HTERT RPE-1 (cell line): ENCODE measurements around the gene FGF22.
"Not testable (repeated sequence)": the region's sequence is repeated elsewhere in the genome, so short reads cannot be mapped to it uniquely, and the experiment has no call there.

Experiments
- in situ Hi-C: fragments of 300-500 bp; cut with MboI; formaldehyde crosslinking; loops from 4 replicates; pipeline ENCODE4 v1.14.3; 2020; ENCODE audit warnings: low sequenced_read_pairs

The FGF22 gene

GRCh38 chr19:607301-608154 is 32.2 kb upstream of the FGF22 start:
- in situ Hi-C loops, result no loop called here

GRCh38 chr19:608155-609003 is 31.3 kb upstream of the FGF22 start:
- in situ Hi-C loops, result no loop called here

GRCh38 chr19:609004-609346 is 30.7 kb upstream of the FGF22 start:
- in situ Hi-C loops, result no loop called here

- in situ Hi-C loops, result no loop called here
Measured at GRCh38 chr19:610071-610800, 29.4 kb upstream of the FGF22 start.

- in situ Hi-C loops, result no loop called here
Measured at GRCh38 chr19:610801-611480, 28.7 kb upstream of the FGF22 start.

- in situ Hi-C loops, result no loop called here
Measured at GRCh38 chr19:611481-611868, 28.2 kb upstream of the FGF22 start.

- in situ Hi-C loops, result no loop called here
Measured at GRCh38 chr19:612941-613340, 26.7 kb upstream of the FGF22 start.

- in situ Hi-C loops, result no loop called here
Measured at GRCh38 chr19:613732-614567, 25.7 kb upstream of the FGF22 start.

GRCh38 chr19:615619-616018 is 24.1 kb upstream of the FGF22 start:
- in situ Hi-C loops, result no loop called here

GRCh38 chr19:616062-616700 is 23.5 kb upstream of the FGF22 start:
- in situ Hi-C loops, result no loop called here

GRCh38 chr19:616747-617526 is 22.7 kb upstream of the FGF22 start:
- in situ Hi-C loops, result no loop called here

GRCh38 chr19:617551-618246 is 22.0 kb upstream of the FGF22 start:
- in situ Hi-C loops, result no loop called here

GRCh38 chr19:618247-618619 is 21.4 kb upstream of the FGF22 start:
- in situ Hi-C loops, result no loop called here

GRCh38 chr19:618674-619285 is 20.9 kb upstream of the FGF22 start:
- in situ Hi-C loops, result no loop called here

GRCh38 chr19:619286-620002 is 20.2 kb upstream of the FGF22 start:
- in situ Hi-C loops, result no loop called here

GRCh38 chr19:620166-620862 is 19.4 kb upstream of the FGF22 start:
- in situ Hi-C loops, result no loop called here

GRCh38 chr19:621191-621590 is 18.5 kb upstream of the FGF22 start:
- in situ Hi-C loops, result not testable (repeated sequence)
